ENCODE data around the gene TREX2.

DNA sequence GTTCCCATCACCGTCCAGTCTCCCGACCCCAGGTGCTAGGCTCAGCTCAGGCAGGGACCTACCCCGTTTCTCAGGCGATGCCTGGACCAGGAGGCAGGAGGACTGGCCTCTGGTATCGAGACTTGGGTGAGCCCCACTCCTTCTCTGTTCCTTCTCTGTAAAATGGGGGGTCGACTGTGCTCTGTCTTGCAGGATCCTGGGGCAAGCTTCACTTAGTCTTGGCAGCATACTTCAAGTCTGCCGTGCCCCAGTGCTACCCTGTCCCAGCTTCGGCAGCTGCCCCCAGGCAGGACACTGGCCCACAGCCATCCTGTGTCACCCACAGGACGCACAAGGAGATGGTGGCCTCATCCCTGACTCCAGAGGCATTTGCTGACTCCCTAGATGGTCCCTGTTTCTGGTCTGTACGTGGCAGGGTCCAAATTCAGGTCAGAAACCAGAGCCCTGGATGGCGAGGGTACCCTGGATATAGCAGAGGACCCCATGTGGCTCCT, 31.6 kb upstream of the TREX2 start:
- TF ChIP-seq, protein P1, sequence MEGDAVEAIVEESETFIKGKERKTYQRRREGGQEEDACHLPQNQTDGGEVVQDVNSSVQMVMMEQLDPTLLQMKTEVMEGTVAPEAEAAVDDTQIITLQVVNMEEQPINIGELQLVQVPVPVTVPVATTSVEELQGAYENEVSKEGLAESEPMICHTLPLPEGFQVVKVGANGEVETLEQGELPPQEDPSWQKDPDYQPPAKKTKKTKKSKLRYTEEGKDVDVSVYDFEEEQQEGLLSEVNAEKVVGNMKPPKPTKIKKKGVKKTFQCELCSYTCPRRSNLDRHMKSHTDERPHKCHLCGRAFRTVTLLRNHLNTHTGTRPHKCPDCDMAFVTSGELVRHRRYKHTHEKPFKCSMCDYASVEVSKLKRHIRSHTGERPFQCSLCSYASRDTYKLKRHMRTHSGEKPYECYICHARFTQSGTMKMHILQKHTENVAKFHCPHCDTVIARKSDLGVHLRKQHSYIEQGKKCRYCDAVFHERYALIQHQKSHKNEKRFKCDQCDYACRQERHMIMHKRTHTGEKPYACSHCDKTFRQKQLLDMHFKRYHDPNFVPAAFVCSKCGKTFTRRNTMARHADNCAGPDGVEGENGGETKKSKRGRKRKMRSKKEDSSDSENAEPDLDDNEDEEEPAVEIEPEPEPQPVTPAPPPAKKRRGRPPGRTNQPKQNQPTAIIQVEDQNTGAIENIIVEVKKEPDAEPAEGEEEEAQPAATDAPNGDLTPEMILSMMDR (conservative IDR thresholded peaks at IDR 0.05; ENCODE audit: low read length) = no peak
- TF ChIP-seq EZH2phosphoT487 (IDR thresholded peaks at IDR 0.05; ENCODE audit: borderline replicate concordance, low read depth, low read length) = no peak

All from OCI-LY7 (cell line).